Smooth muscle cell (in vitro differentiated cells): ENCODE data around the gene TCEA3. TPM values are rescaled to one million over a fixed set of nuclear protein-coding genes. Genes with fewer than 3 reads are reported as not detected.

Experiments used
- DNase-seq: peaks from one replicate; lab custom pipeline; 2025; ENCODE audit not compliant: unreplicated experiment; lab: John Stamatoyannopoulos, UW
- H2AFZ ChIP-seq: fragments of 200-600 bp; sonication (generic); 2 replicates; pipeline ENCODE4 v1.6.0; 2016; ENCODE audit warnings: antibody characterized with exemption, low read depth, mild to moderate bottlenecking
- H3F3A ChIP-seq: fragments of 200-600 bp; sonication (generic); 2 replicates; pipeline ENCODE4 v1.6.0; 2017; ENCODE audit warnings: antibody characterized with exemption, low read depth
- H3K27ac ChIP-seq: fragments of 200-600 bp; sonication (generic); 2 replicates; pipeline ENCODE4 v1.5.1; 2016; ENCODE audit warnings: low read depth, mild to moderate bottlenecking
- H3K27me3 ChIP-seq: fragments of 200-600 bp; sonication (generic); 2 replicates; pipeline ENCODE4 v1.6.1; 2016; ENCODE audit warnings: low read depth, mild to moderate bottlenecking
- H3K36me3 ChIP-seq: fragments of 200-600 bp; sonication (generic); 2 replicates; pipeline ENCODE4 v1.5.1; 2016; ENCODE audit warnings: low read depth
- H3K4me1 ChIP-seq: fragments of 200-600 bp; sonication (generic); 2 replicates; pipeline ENCODE4 v1.5.1; 2016; ENCODE audit warnings: low read depth
- H3K4me2 ChIP-seq: fragments of 200-600 bp; sonication (generic); 2 replicates; pipeline ENCODE4 v1.6.0; 2016; ENCODE audit warnings: mild to moderate bottlenecking
- H3K4me3 ChIP-seq: fragments of 200-600 bp; sonication (generic); 2 replicates; pipeline ENCODE4 v1.5.1; 2016; ENCODE audit warnings: mild to moderate bottlenecking
- H3K79me2 ChIP-seq: fragments of 200-600 bp; sonication (generic); 2 replicates; pipeline ENCODE4 v1.6.0; 2016; ENCODE audit warnings: low read depth, mild to moderate bottlenecking
- H3K9ac ChIP-seq: fragments of 200-600 bp; sonication (generic); 2 replicates; pipeline ENCODE4 v1.6.0; 2016; ENCODE audit warnings: low read depth
- H3K9me3 ChIP-seq: fragments of 200-600 bp; sonication (generic); replicated peaks from 2 replicates; pipeline ENCODE4 v1.5.1; 2016; ENCODE audit warnings: low read depth
- H4K20me1 ChIP-seq: fragments of 200-600 bp; sonication (generic); 2 replicates; pipeline ENCODE4 v1.6.0; 2016; ENCODE audit warnings: low read depth
- CTCF ChIP-seq: fragments of 200-600 bp; sonication (generic); IDR thresholded peaks from 2 replicates; pipeline ENCODE4 v1.5.1; 2017; ENCODE audit warnings: borderline replicate concordance, mild to moderate bottlenecking, antibody characterized with exemption; ENCODE audit not compliant: insufficient read depth, poor library complexity, severe bottlenecking
- WGBS: methylation state at CpG from one replicate; pipeline ENCODE4 v1.1.7; 2016; ENCODE audit warnings: low lambda C conversion rate; 5-methylcytosine and 5-hydroxymethylcytosine counted together
- polyA plus RNA-seq: library from polyadenylated mRNA; unstranded; fragments of >200 nt; fragmentation: Nextera tagmentation; extraction: Ambion mirVana; gene quantifications from 2 replicates; pipeline ENCODE4 v1.2.1, GENCODE V29; 2016
- total RNA-seq: library from RNA; depleted of rRNA; stranded (reverse); fragments of >200 nt; gene quantifications from 2 replicates; pipeline ENCODE4 v1.2.3, GENCODE V29; 2014

TCEA3 gene
- total and polyA plus RNA-seq, 2 experiments from 2014 or later = 8.2 to 19.2 TPM

GRCh38 chr1:23422241-23422877 lies 2.2 kb downstream of the TCEA3 start:
- Histone ChIP-seq H2AFZ (no peak overlapping the region), H3K4me3 (no peak overlapping the region), H3K4me2 (peak overlapping the region; percentile 97), H3K27me3 (no peaks in the 10 kb centered on the region), H3K9me3 (no peaks in the 10 kb centered on the region), H3K27ac (peak overlapping the region; percentile 47), H3F3A (peaks cover 3% of the 10 kb centered on the region), H3K79me2 (no peaks in the 10 kb centered on the region), H3K4me1 (peaks cover 8% of the 10 kb centered on the region), H3K36me3 (no peaks in the 10 kb centered on the region), H4K20me1 (no peaks in the 10 kb centered on the region), H3K9ac (no peak overlapping the region)
- peak; percentile 48 for DNase-seq
- WGBS = 36% methylated on average over 15 of the region's 15 CpGs
- TF ChIP-seq CTCF = no peak

GRCh38 chr1:23421753-23422240 lies 2.8 kb downstream of the TCEA3 start:
- H3K9ac ChIP-seq = no peak overlapping the region

GRCh38 chr1:23421343-23421742 lies 3.2 kb downstream of the TCEA3 start:
- no peak for DNase-seq
- Histone ChIP-seq H3F3A (peaks cover 3% of the 10 kb centered on the region), H3K79me2 (no peaks in the 10 kb centered on the region), H3K36me3 (no peaks in the 10 kb centered on the region), H3K4me3 (no peak overlapping the region), H3K27me3 (no peaks in the 10 kb centered on the region), H3K9me3 (no peaks in the 10 kb centered on the region), H3K27ac (no peak overlapping the region), H3K9ac (no peak overlapping the region), H2AFZ (no peak overlapping the region), H3K4me2 (peak overlapping the region; percentile 97), H4K20me1 (no peaks in the 10 kb centered on the region), H3K4me1 (peaks cover 8% of the 10 kb centered on the region)
- TF ChIP-seq CTCF = no peak
- 76% methylated on average over 3 of the region's 3 CpGs for WGBS

More at GRCh38 chr1:23421753-23422240, 2.8 kb downstream of the TCEA3 start:
- no peak for DNase-seq
- Histone ChIP-seq H2AFZ (no peak overlapping the region), H3K9me3 (no peaks in the 10 kb centered on the region), H3K4me2 (peak overlapping the region; percentile 97), H4K20me1 (no peaks in the 10 kb centered on the region), H3K27ac (peak overlapping the region; percentile 47), H3K79me2 (no peaks in the 10 kb centered on the region), H3K4me3 (no peak overlapping the region), H3F3A (peaks cover 3% of the 10 kb centered on the region), H3K27me3 (no peaks in the 10 kb centered on the region), H3K36me3 (no peaks in the 10 kb centered on the region), H3K4me1 (peaks cover 8% of the 10 kb centered on the region)
- TF ChIP-seq CTCF = peak; percentile 7
- WGBS = 64% methylated on average over 6 of the region's 6 CpGs

DNA sequence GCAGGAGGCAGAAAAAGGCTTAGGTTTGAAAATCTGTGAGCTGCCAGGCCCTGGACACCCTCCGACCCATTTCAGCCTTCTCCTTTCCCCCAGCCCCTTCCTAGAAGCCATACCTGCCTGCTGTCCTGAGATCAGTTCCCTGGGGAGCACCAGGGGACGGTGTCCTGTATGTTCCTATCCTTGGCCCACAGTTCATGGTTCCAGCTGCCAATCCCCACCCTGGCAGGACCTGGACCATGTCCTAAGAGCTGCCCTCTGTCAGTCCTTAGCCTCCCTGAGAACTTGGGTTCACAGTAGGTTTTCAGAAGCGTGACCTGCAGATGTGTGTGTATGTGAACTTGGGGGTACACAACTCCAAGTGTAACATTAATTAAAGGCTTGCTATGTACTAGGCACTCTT lies 3.8 kb downstream of the TCEA3 start:
- Histone ChIP-seq H3K4me2 (no peak overlapping the region), H3K36me3 (no peaks in the 10 kb centered on the region), H3K4me1 (peaks cover 8% of the 10 kb centered on the region), H3K79me2 (no peaks in the 10 kb centered on the region), H3K27ac (no peak overlapping the region), H3K9me3 (no peaks in the 10 kb centered on the region), H3K9ac (no peak overlapping the region), H3K27me3 (no peaks in the 10 kb centered on the region), H3K4me3 (no peak overlapping the region), H3F3A (peaks cover 3% of the 10 kb centered on the region), H4K20me1 (no peaks in the 10 kb centered on the region), H2AFZ (no peak overlapping the region)
- WGBS = 95% methylated on average over 3 of the region's 3 CpGs
- no peak for TF ChIP-seq CTCF
- DNase-seq = no peak
